SU-DHL-6 (cell line): ENCODE measurements around the gene OR10Z1.

Experiments
- H2AFZ ChIP-seq: fragments of 200-600 bp; sonication (generic); 2 replicates; pipeline ENCODE4 v1.6.1; 2014; ENCODE audit warnings: low read depth, mild to moderate bottlenecking, moderate library complexity, mixed read lengths, antibody characterized with exemption, low read length; ENCODE audit not compliant: severe bottlenecking
- H3F3A ChIP-seq: fragments of 200-600 bp; shearing (Covaris generic); 2 replicates; pipeline ENCODE4 v1.6.0; 2016; ENCODE audit warnings: antibody characterized with exemption, mild to moderate bottlenecking; ENCODE audit not compliant: insufficient read depth
- H3K27ac ChIP-seq: fragments of 200-600 bp; sonication (generic); 2 replicates; pipeline ENCODE4 v1.5.1; 2016; ENCODE audit warnings: low read depth, mild to moderate bottlenecking, low read length, moderate library complexity, mixed read lengths
- H3K27me3 ChIP-seq: fragments of 200-600 bp; sonication (generic), shearing (Covaris generic); 2 replicates; pipeline ENCODE4 v1.6.0; 2014; ENCODE audit warnings: mild to moderate bottlenecking, low read length
- H3K36me3 ChIP-seq: fragments of 200-600 bp; sonication (generic); 2 replicates; pipeline ENCODE4 v1.6.1; 2014; ENCODE audit warnings: mild to moderate bottlenecking, low read length, mixed read lengths
- H3K4me2 ChIP-seq: fragments of 300-600, 200-600 bp; shearing (Covaris generic), sonication (generic); 2 replicates; pipeline ENCODE4 v1.6.0; 2014; ENCODE audit warnings: low read length, low read depth, mild to moderate bottlenecking; ENCODE audit not compliant: poor library complexity, severe bottlenecking
- H3K4me3 ChIP-seq: fragments of 200-600 bp; sonication (generic); 2 replicates; pipeline ENCODE4 v1.5.1; 2014; ENCODE audit warnings: antibody characterized with exemption, low read length, mild to moderate bottlenecking, mixed read lengths; ENCODE audit not compliant: insufficient read depth, poor library complexity, severe bottlenecking
- H3K79me2 ChIP-seq: fragments of 200-600 bp; sonication (generic); 2 replicates; pipeline ENCODE4 v1.6.1; 2014; ENCODE audit warnings: mild to moderate bottlenecking, low read length, moderate library complexity; ENCODE audit not compliant: insufficient read depth
- H3K9ac ChIP-seq: fragments of 200-600 bp; sonication (generic); 2 replicates; pipeline ENCODE4 v1.7.0; 2014; ENCODE audit warnings: mild to moderate bottlenecking, low read length
- H3K9me2 ChIP-seq: fragments of 200-600 bp; sonication (generic); replicated peaks from 2 replicates; pipeline ENCODE4 v1.6.1; 2014; ENCODE audit warnings: low read length; ENCODE audit not compliant: insufficient read depth
- H3K9me3 ChIP-seq: fragments of 200-600 bp; sonication (generic); 2 replicates; pipeline ENCODE4 v1.6.1; 2014; ENCODE audit warnings: low read length, mixed read lengths; ENCODE audit not compliant: insufficient read depth
- H4K20me1 ChIP-seq: fragments of 200-600 bp; sonication (generic); 2 replicates; pipeline ENCODE4 v1.6.1; 2014; ENCODE audit warnings: low read depth, mild to moderate bottlenecking, antibody characterized with exemption, low read length, moderate library complexity, mixed read lengths
- EZH2phosphoT487 ChIP-seq: fragments of 200-600 bp; sonication (generic), shearing (Covaris generic); conservative IDR thresholded peaks from 2 replicates; pipeline ENCODE4 v1.6.1; 2018; ENCODE audit warnings: mild to moderate bottlenecking, antibody characterized with exemption, low read length, moderate library complexity, mixed read lengths
- TF ChIP-seq, protein P1 (sequence below): fragments of 200-600 bp; sonication (generic); IDR thresholded peaks from one replicate; pipeline ENCODE4 v1.5.1; 2017; ENCODE audit warnings: antibody characterized with exemption, mild to moderate bottlenecking, low read length, moderate library complexity; ENCODE audit not compliant: insufficient read depth, poor library complexity, severe bottlenecking

OR10Z1 gene

GRCh38 chr1:158644449-158644848 is 39.4 kb downstream of the OR10Z1 start:
- H3K79me2 ChIP-seq, result no peaks in the 10 kb centered on the region
- TF ChIP-seq, protein P1, sequence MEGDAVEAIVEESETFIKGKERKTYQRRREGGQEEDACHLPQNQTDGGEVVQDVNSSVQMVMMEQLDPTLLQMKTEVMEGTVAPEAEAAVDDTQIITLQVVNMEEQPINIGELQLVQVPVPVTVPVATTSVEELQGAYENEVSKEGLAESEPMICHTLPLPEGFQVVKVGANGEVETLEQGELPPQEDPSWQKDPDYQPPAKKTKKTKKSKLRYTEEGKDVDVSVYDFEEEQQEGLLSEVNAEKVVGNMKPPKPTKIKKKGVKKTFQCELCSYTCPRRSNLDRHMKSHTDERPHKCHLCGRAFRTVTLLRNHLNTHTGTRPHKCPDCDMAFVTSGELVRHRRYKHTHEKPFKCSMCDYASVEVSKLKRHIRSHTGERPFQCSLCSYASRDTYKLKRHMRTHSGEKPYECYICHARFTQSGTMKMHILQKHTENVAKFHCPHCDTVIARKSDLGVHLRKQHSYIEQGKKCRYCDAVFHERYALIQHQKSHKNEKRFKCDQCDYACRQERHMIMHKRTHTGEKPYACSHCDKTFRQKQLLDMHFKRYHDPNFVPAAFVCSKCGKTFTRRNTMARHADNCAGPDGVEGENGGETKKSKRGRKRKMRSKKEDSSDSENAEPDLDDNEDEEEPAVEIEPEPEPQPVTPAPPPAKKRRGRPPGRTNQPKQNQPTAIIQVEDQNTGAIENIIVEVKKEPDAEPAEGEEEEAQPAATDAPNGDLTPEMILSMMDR, result no peak
- TF ChIP-seq EZH2phosphoT487, result no peak
- no peak overlapping the region for H3K4me3 ChIP-seq
- no peaks in the 10 kb centered on the region for H3K9me2 ChIP-seq
- H3K9me3 ChIP-seq, result no peaks in the 10 kb centered on the region
- H3K27me3 ChIP-seq, result no peaks in the 10 kb centered on the region
- no peaks in the 10 kb centered on the region for H3F3A ChIP-seq
- no peaks in the 10 kb centered on the region for H4K20me1 ChIP-seq
- H2AFZ ChIP-seq, result no peak overlapping the region
- no peak overlapping the region for H3K9ac ChIP-seq
- H3K27ac ChIP-seq, result no peak overlapping the region
- no peaks in the 10 kb centered on the region for H3K36me3 ChIP-seq
- no peak overlapping the region for H3K4me2 ChIP-seq

DNA sequence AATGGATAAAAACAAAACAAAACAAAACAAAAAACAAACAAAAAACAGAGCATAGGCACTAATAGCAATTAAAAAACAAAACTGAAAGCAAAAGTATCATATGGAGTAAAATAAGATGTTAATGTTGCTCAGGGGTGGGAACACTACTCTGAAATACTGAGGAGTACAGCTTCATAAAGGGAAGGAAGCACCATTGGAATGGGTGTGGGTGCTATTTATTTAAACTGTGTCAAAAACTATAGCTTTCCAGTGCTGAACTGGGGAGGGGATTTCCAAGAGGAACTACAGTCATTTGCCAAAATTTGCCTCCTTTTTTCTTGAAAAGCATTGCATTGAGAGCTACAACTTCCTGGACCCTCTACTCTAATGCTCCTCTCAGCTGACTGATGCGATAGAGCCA is 41.4 kb downstream of the OR10Z1 start:
- Histone ChIP-seq H3K9me2 (no peaks in the 10 kb centered on the region), H2AFZ (no peak overlapping the region), H3K4me3 (no peak overlapping the region), H3K79me2 (no peaks in the 10 kb centered on the region), H4K20me1 (no peaks in the 10 kb centered on the region), H3K27me3 (no peaks in the 10 kb centered on the region), H3K27ac (no peak overlapping the region), H3K4me2 (no peak overlapping the region), H3K9me3 (no peaks in the 10 kb centered on the region), H3K9ac (no peak overlapping the region), H3K36me3 (no peaks in the 10 kb centered on the region), H3F3A (no peaks in the 10 kb centered on the region)
- TF ChIP-seq, protein P1, result no peak
- TF ChIP-seq EZH2phosphoT487, result no peak

- H3K9me3 ChIP-seq, result no peaks in the 10 kb centered on the region
- H3K36me3 ChIP-seq, result no peaks in the 10 kb centered on the region
- no peaks in the 10 kb centered on the region for H4K20me1 ChIP-seq
- no peak overlapping the region for H3K4me2 ChIP-seq
- H3K27me3 ChIP-seq, result no peaks in the 10 kb centered on the region
- H3K79me2 ChIP-seq, result no peaks in the 10 kb centered on the region
- H3K4me3 ChIP-seq, result no peak overlapping the region
- no peaks in the 10 kb centered on the region for H3F3A ChIP-seq
- H2AFZ ChIP-seq, result no peak overlapping the region
- no peak overlapping the region for H3K27ac ChIP-seq
- TF ChIP-seq EZH2phosphoT487, result no peak
- no peak overlapping the region for H3K9ac ChIP-seq
- no peaks in the 10 kb centered on the region for H3K9me2 ChIP-seq
These were observed 44.0 kb downstream of the OR10Z1 start for GRCh38 chr1:158649052-158649451.

DNA sequence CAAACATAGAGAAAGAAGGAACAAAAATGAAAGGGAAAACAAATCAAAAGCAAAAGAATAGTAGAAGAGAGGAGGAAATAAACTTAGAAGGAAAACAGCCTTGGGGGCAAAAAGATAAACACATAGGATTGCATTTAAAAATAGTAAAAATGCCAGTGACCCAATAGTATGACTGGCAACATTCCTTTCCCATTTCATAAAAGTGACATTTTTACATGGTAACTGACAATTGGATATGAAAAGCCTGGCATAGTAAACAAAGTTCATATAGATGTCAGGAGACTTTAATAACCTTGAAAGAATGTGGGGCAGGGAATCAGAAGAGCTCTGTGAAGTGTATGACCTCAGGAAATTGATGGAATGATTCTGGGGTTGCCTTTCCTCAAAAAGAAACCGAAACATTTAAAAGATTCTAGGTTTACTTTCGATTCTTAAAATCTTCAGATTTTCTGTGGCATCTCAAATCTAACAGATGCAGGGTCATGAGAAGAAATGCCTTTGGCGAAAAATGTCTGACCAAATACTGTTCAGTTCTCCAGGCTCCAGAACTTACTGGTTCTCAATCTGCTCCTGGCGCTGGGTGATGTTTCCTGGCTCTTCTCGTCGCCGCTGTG is 47.8 kb downstream of the OR10Z1 start:
- no peaks in the 10 kb centered on the region for H3K27me3 ChIP-seq
- H3F3A ChIP-seq, result no peaks in the 10 kb centered on the region
- no peaks in the 10 kb centered on the region for H3K9me3 ChIP-seq
- H3K9ac ChIP-seq, result no peak overlapping the region
- TF ChIP-seq, protein P1, result no peak
- no peak for TF ChIP-seq EZH2phosphoT487
- no peak overlapping the region for H3K4me2 ChIP-seq
- no peaks in the 10 kb centered on the region for H3K9me2 ChIP-seq
- no peaks in the 10 kb centered on the region for H3K79me2 ChIP-seq
- no peak overlapping the region for H3K27ac ChIP-seq
- H3K36me3 ChIP-seq, result no peaks in the 10 kb centered on the region
- H3K4me3 ChIP-seq, result no peak overlapping the region
- H4K20me1 ChIP-seq, result no peaks in the 10 kb centered on the region
- H2AFZ ChIP-seq, result no peak overlapping the region
